Neural cell (in vitro differentiated cells): Measurements from ENCODE around the gene MTCL1. TPM values are rescaled to one million over a fixed set of nuclear protein-coding genes. Genes with fewer than 3 reads are reported as not detected.

Experiments used
- H2AFZ ChIP-seq: fragments of 200-600, 300-800 bp; sonication (generic), shearing (Covaris generic); 2 replicates; pipeline ENCODE4 v1.6.0; 2014; ENCODE audit warnings: low read depth, mild to moderate bottlenecking, antibody characterized with exemption, low read length, moderate library complexity
- H3F3A ChIP-seq: fragments of 200-600 bp; shearing (Covaris generic); 2 replicates; pipeline ENCODE4 v1.6.1; 2016; ENCODE audit warnings: mild to moderate bottlenecking, moderate library complexity, mixed read lengths, antibody characterized with exemption, low read length; ENCODE audit not compliant: insufficient read depth, poor library complexity, severe bottlenecking
- H3K27ac ChIP-seq: fragments of 200-600, 300-800 bp; sonication (generic), shearing (Covaris generic); 2 replicates; pipeline ENCODE4 v1.5.1; 2014; ENCODE audit warnings: mild to moderate bottlenecking, low read length, moderate library complexity
- H3K27me3 ChIP-seq: fragments of 300-800, 200-600 bp; sonication (generic), shearing (Covaris generic); 2 replicates; pipeline ENCODE4 v1.6.0; 2014; ENCODE audit warnings: mild to moderate bottlenecking, low read depth, low read length, moderate library complexity; ENCODE audit not compliant: insufficient read depth
- H3K36me3 ChIP-seq: fragments of 300-800, 200-600 bp; sonication (generic), shearing (Covaris generic); 2 replicates; pipeline ENCODE4 v1.5.1; 2014; ENCODE audit warnings: mild to moderate bottlenecking, antibody characterized with exemption, low read length, moderate library complexity; ENCODE audit not compliant: insufficient read depth
- H3K4me2 ChIP-seq: fragments of 300-800, 200-600 bp; sonication (generic), shearing (Covaris generic); 2 replicates; pipeline ENCODE4 v1.6.0; 2014; ENCODE audit warnings: mild to moderate bottlenecking, low read length
- H3K4me3 ChIP-seq: fragments of 300-800, 200-600 bp; sonication (generic), shearing (Covaris generic); 2 replicates; pipeline ENCODE4 v1.5.1; 2014; ENCODE audit warnings: mild to moderate bottlenecking, low read length, moderate library complexity
- H3K79me2 ChIP-seq: fragments of 200-600 bp; shearing (Covaris generic); replicated peaks from 2 replicates; pipeline ENCODE4 v1.6.0; 2014; ENCODE audit warnings: mild to moderate bottlenecking, low read length, moderate library complexity; ENCODE audit not compliant: insufficient read depth
- H3K9ac ChIP-seq: fragments of 300-800, 200-600 bp; sonication (generic), shearing (Covaris generic); 2 replicates; pipeline ENCODE4 v1.6.1; 2016; ENCODE audit warnings: mild to moderate bottlenecking, low read length, mixed read lengths
- H3K9me2 ChIP-seq: fragments of 200-600 bp; shearing (Covaris generic); 2 replicates; pipeline ENCODE4 v1.6.1; 2016; ENCODE audit warnings: mild to moderate bottlenecking, low read length, mixed read lengths; ENCODE audit not compliant: insufficient read depth
- H3K9me3 ChIP-seq: fragments of 200-600, 300-800 bp; sonication (generic), shearing (Covaris generic); 2 replicates; pipeline ENCODE4 v1.6.1; 2016; ENCODE audit warnings: mild to moderate bottlenecking, mixed run types, low read length, moderate library complexity, mixed read lengths
- H4K20me1 ChIP-seq: fragments of 200-600 bp; shearing (Covaris generic); 2 replicates; pipeline ENCODE4 v1.6.1; 2016; ENCODE audit warnings: mild to moderate bottlenecking, mixed run types; ENCODE audit not compliant: insufficient read depth
- EP300 ChIP-seq: fragments of 450-650 bp; conservative IDR thresholded peaks from 2 replicates; pipeline ENCODE4 v1.6.1; 2014; ENCODE audit warnings: antibody characterized with exemption, mild to moderate bottlenecking, moderate library complexity; ENCODE audit not compliant: poor library complexity, severe bottlenecking
- EZH2 ChIP-seq: fragments of 200-600, 300-800 bp; shearing (Covaris generic), sonication (generic); IDR thresholded peaks from 2 replicates; pipeline ENCODE4 v1.6.1; 2014; ENCODE audit warnings: antibody characterized with exemption, low read length, borderline replicate concordance, mild to moderate bottlenecking; ENCODE audit not compliant: insufficient read depth, poor library complexity, severe bottlenecking
- MXI1 ChIP-seq: fragments of 450-650 bp; conservative IDR thresholded peaks from 2 replicates; pipeline ENCODE4 v1.6.1; 2014; ENCODE audit warnings: antibody characterized with exemption, mild to moderate bottlenecking; ENCODE audit not compliant: poor library complexity, severe bottlenecking
- POLR2AphosphoS5 ChIP-seq: IDR thresholded peaks from 2 replicates; pipeline ENCODE4 v1.6.1; 2012
- RAD21 ChIP-seq: fragments of 450-650 bp; conservative IDR thresholded peaks from 2 replicates; pipeline ENCODE4 v1.6.1; 2014; ENCODE audit warnings: antibody characterized with exemption, mild to moderate bottlenecking, moderate library complexity
- REST ChIP-seq: IDR thresholded peaks from 2 replicates; pipeline ENCODE4 v1.6.1; 2012; ENCODE audit warnings: borderline replicate concordance
- SMC3 ChIP-seq: fragments of 450-650 bp; conservative IDR thresholded peaks from 2 replicates; pipeline ENCODE4 v1.6.1; 2014; ENCODE audit warnings: antibody characterized with exemption, mild to moderate bottlenecking, moderate library complexity; ENCODE audit not compliant: poor library complexity
- TAF1 ChIP-seq: IDR thresholded peaks from 2 replicates; pipeline ENCODE4 v1.6.1; 2012; ENCODE audit warnings: low read depth
- polyA plus RNA-seq: library from polyadenylated mRNA; depleted of rRNA; stranded (reverse); fragments of >200 nt; gene quantifications from 2 replicates; pipeline ENCODE4 v1.2.3, GENCODE V29; 2014
- TF ChIP-seq, protein P1 (sequence below): fragments of 450-650 bp; IDR thresholded peaks from 2 replicates; pipeline ENCODE4 v1.5.1; 2014; ENCODE audit warnings: antibody characterized with exemption, mild to moderate bottlenecking, moderate library complexity; ENCODE audit not compliant: poor library complexity, severe bottlenecking

The MTCL1 gene
- polyA plus RNA-seq, 1 donor from 2014 or later = 20.8 TPM

- Histone ChIP-seq H3K79me2 (no peaks in the 10 kb centered on the region), H3K9ac (no peak overlapping the region), H2AFZ (no peak overlapping the region), H3F3A (no peaks in the 10 kb centered on the region), H3K9me3 (no peaks in the 10 kb centered on the region), H3K4me3 (no peak overlapping the region), H3K4me2 (no peak overlapping the region), H3K9me2 (no peaks in the 10 kb centered on the region), H3K27ac (no peak overlapping the region), H4K20me1 (no peaks in the 10 kb centered on the region), H3K27me3 (no peaks in the 10 kb centered on the region), H3K36me3 (peaks cover 6% of the 10 kb centered on the region)
- no peak for TF ChIP-seq RAD21
- no peak for TF ChIP-seq REST
- no peak for TF ChIP-seq TAF1
- TF ChIP-seq EZH2 = no peak
- TF ChIP-seq EP300 = no peak
- no peak for TF ChIP-seq SMC3
- TF ChIP-seq, protein P1, sequence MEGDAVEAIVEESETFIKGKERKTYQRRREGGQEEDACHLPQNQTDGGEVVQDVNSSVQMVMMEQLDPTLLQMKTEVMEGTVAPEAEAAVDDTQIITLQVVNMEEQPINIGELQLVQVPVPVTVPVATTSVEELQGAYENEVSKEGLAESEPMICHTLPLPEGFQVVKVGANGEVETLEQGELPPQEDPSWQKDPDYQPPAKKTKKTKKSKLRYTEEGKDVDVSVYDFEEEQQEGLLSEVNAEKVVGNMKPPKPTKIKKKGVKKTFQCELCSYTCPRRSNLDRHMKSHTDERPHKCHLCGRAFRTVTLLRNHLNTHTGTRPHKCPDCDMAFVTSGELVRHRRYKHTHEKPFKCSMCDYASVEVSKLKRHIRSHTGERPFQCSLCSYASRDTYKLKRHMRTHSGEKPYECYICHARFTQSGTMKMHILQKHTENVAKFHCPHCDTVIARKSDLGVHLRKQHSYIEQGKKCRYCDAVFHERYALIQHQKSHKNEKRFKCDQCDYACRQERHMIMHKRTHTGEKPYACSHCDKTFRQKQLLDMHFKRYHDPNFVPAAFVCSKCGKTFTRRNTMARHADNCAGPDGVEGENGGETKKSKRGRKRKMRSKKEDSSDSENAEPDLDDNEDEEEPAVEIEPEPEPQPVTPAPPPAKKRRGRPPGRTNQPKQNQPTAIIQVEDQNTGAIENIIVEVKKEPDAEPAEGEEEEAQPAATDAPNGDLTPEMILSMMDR = no peak
- TF ChIP-seq MXI1 = no peak
- no peak for TF ChIP-seq POLR2AphosphoS5
Measured at GRCh38 chr18:8786483-8787370, 81.4 kb downstream of the MTCL1 start.

- Histone ChIP-seq H3K4me3 (no peak overlapping the region), H3F3A (no peaks in the 10 kb centered on the region), H2AFZ (no peak overlapping the region), H4K20me1 (no peaks in the 10 kb centered on the region), H3K79me2 (no peaks in the 10 kb centered on the region), H3K36me3 (peaks cover 6% of the 10 kb centered on the region), H3K9me2 (no peaks in the 10 kb centered on the region), H3K27me3 (no peaks in the 10 kb centered on the region), H3K27ac (no peak overlapping the region), H3K9me3 (no peaks in the 10 kb centered on the region), H3K4me2 (no peak overlapping the region), H3K9ac (no peak overlapping the region)
- TF ChIP-seq SMC3 (no peak), EP300 (no peak), POLR2AphosphoS5 (no peak), MXI1 (no peak), REST (no peak), EZH2 (no peak), TAF1 (no peak)
- TF ChIP-seq, protein P1 = no peak
Measured at GRCh38 chr18:8787371-8787670, 82.0 kb downstream of the MTCL1 start.
